Tibial nerve (tissue), 4 donors: ENCODE data around the gene TMEM156. TPM values are rescaled to one million over a fixed set of nuclear protein-coding genes. Genes with fewer than 3 reads are reported as not detected.

Experiments
- DNase-seq, 2 donors: peaks; one replicate each; pipeline ENCODE4 v3.0.0-alpha.2; 2019; ENCODE audit warnings: low spot score in 2 of 2
- H3K27ac ChIP-seq, 4 donors: fragments of 200-600 bp; sonication (generic) in 3 of 4; one replicate each; pipeline ENCODE4 v1.5.1; 2017 to 2019; ENCODE audit warnings: mild to moderate bottlenecking in 1 of 4
- H3K27me3 ChIP-seq, 2 donors: fragments of 200-600 bp; sonication (generic) in 1 of 2; one replicate each; pipeline versions ENCODE4 v1.5.1 to v1.6.0; 2017 to 2019
- H3K36me3 ChIP-seq, 3 donors: fragments of 200-600 bp; sonication (generic); one replicate each; pipeline ENCODE4 v1.5.1; 2018 to 2019
- H3K4me1 ChIP-seq, 4 donors: fragments of 200-600 bp; sonication (generic) in 3 of 4; one replicate each; pipeline ENCODE4 v1.5.1; 2017 to 2019
- H3K4me3 ChIP-seq, 4 donors: fragments of 200-600 bp; sonication (generic) in 3 of 4; one replicate each; pipeline ENCODE4 v1.5.1; 2017 to 2019; ENCODE audit warnings: mild to moderate bottlenecking in 1 of 4, moderate library complexity in 1 of 4
- H3K9me3 ChIP-seq, 4 donors: fragments of 200-600 bp; sonication (generic) in 3 of 4; one replicate each; pipeline ENCODE4 v1.5.1; 2017 to 2019
- EP300 ChIP-seq, 2 donors: sonication (generic); formaldehyde crosslinking; IDR thresholded peaks; one replicate each; pipeline ENCODE4 v1.6.1; 2017; ENCODE audit warnings: antibody characterized with exemption in 2 of 2, mild to moderate bottlenecking in 1 of 2
- POLR2A ChIP-seq, 2 donors: fragments of 450-650 bp; IDR thresholded peaks; one replicate each; pipeline ENCODE4 v1.6.1; 2017; ENCODE audit warnings: antibody characterized with exemption in 2 of 2, mild to moderate bottlenecking in 2 of 2, moderate library complexity in 2 of 2
- WGBS, 2 donors: methylation state at CpG; one replicate each; pipeline ENCODE4 v1.1.5; 2018; 5-methylcytosine and 5-hydroxymethylcytosine counted together
- total RNA-seq, 4 donors: library from RNA; depleted of rRNA; stranded (reverse); fragments of >200 nt; gene quantifications; one replicate each; pipeline ENCODE4 v1.1.0, GENCODE V29; 2016
- TF ChIP-seq, protein P1 (sequence below), 5 experiments: fragments of 200-600 bp in 3 of 5; fragments of 450-650 bp in 2 of 5; sonication (generic) in 3 of 5; IDR thresholded peaks; one replicate each; pipeline ENCODE4 v1.5.1; 2016 to 2019; ENCODE audit warnings: antibody characterized with exemption in 5 of 5, mild to moderate bottlenecking in 3 of 5, moderate library complexity in 2 of 5

TMEM156 gene
- total RNA-seq, 4 donors from 2014 or later, result 0.66 to 8.6 TPM; not detected in 2

DNA sequence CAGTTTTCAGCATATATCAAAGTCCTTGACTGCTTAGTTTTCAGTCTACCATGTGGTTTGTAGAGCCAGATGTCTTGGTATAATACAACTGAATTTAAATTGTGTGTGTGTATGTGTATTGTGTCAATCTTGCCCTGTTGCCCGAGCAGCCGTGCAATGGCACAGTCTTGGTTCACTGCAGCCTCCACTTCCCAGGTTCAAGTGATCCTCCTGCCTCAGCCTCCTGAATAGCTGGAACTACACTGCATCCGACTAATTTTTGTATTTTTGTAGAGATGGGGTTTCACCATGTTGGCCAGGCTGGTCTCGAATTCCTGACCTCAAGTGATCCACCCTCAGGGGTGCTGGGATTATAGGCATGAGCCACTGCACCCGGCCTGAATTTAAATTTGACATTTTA lies 23.8 kb upstream of the TMEM156 start:
- Histone ChIP-seq H3K9me3 (no peaks in the 10 kb centered on the region), H3K27me3 (no peaks in the 10 kb centered on the region), H3K4me1 (peaks cover 0 to 7% (median 0%) of the 10 kb centered on the region in 4 donors), H3K4me3 (no peak overlapping the region), H3K36me3 (no peaks in the 10 kb centered on the region), H3K27ac (no peak overlapping the region)
- WGBS, 2 donors, result 93 to 99% methylated on average over 5 of the region's 5 CpGs
- TF ChIP-seq POLR2A (IDR thresholded peaks at IDR 0.05) (no peak), EP300 (IDR thresholded peaks at IDR 0.05) (no peak)
- TF ChIP-seq, protein P1, sequence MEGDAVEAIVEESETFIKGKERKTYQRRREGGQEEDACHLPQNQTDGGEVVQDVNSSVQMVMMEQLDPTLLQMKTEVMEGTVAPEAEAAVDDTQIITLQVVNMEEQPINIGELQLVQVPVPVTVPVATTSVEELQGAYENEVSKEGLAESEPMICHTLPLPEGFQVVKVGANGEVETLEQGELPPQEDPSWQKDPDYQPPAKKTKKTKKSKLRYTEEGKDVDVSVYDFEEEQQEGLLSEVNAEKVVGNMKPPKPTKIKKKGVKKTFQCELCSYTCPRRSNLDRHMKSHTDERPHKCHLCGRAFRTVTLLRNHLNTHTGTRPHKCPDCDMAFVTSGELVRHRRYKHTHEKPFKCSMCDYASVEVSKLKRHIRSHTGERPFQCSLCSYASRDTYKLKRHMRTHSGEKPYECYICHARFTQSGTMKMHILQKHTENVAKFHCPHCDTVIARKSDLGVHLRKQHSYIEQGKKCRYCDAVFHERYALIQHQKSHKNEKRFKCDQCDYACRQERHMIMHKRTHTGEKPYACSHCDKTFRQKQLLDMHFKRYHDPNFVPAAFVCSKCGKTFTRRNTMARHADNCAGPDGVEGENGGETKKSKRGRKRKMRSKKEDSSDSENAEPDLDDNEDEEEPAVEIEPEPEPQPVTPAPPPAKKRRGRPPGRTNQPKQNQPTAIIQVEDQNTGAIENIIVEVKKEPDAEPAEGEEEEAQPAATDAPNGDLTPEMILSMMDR (IDR thresholded peaks at IDR 0.05), result no peak
- DNase-seq, result no peak

DNA sequence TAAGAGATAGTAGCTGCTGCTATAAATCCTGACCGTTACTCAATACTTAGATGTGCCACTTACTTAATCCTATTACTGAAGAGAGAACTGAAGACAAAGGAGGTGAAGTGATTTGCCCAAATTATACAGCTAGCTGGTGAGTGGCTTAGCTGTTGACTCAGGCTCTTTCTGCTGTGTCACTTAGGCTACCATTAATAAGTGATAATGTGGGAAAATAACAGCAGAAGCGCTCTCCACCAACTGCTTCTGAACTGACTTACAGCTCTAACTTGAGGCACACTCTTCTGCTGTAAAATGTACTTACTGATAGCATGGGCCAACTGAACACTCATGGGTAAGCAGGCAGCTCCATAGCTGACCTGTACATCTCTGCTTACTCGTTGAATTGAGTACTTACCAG lies 22.3 kb upstream of the TMEM156 start:
- Histone ChIP-seq H3K4me3 (no peak overlapping the region), H3K9me3 (no peaks in the 10 kb centered on the region), H3K27ac (no peak overlapping the region), H3K36me3 (peaks cover 0 to 3% (median 0%) of the 10 kb centered on the region in 3 donors), H3K4me1 (peaks cover 0 to 4% (median 0%) of the 10 kb centered on the region in 4 donors), H3K27me3 (no peaks in the 10 kb centered on the region)
- 86% methylated on average over 3 of the region's 3 CpGs for WGBS, 2 donors
- TF ChIP-seq, protein P1 (IDR thresholded peaks at IDR 0.05), result no peak
- no peak for TF ChIP-seq EP300 (IDR thresholded peaks at IDR 0.05)
- no peak for TF ChIP-seq POLR2A (IDR thresholded peaks at IDR 0.05)
- no peak for DNase-seq

DNA sequence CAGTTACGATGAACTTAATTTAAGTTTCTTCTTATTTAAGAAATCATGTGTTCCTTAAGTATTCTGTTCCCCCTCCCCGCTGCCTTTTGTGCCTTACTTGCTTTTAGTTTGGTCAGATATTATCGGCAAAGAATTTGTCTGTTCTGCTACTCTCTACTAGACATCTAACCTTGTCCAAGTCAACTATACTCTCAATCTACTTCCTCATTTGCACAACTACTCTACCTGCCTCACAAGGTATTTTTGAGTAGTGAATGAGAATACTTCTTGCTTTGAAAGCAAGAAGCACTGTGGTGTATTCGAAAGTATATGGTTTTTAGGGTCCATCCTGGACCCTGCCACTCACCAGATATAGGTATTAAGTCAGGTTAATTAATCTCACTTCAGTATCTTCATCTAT lies 21.8 kb upstream of the TMEM156 start:
- WGBS, 2 donors, result 94% methylated on average over 4 of the region's 4 CpGs
- H3K4me1 ChIP-seq, result peaks cover 0 to 7% (median 0%) of the 10 kb centered on the region in 4 donors
- TF ChIP-seq, protein P1 (IDR thresholded peaks at IDR 0.05), result no peak
- TF ChIP-seq POLR2A (IDR thresholded peaks at IDR 0.05), result no peak
- TF ChIP-seq EP300 (IDR thresholded peaks at IDR 0.05), result no peak
- peaks cover 0 to 3% (median 0%) of the 10 kb centered on the region in 3 donors for H3K36me3 ChIP-seq
- H3K27me3 ChIP-seq, result no peaks in the 10 kb centered on the region
- H3K9me3 ChIP-seq, result no peaks in the 10 kb centered on the region
- H3K27ac ChIP-seq, result no peak overlapping the region
- no peak for DNase-seq
- no peak overlapping the region for H3K4me3 ChIP-seq

DNA sequence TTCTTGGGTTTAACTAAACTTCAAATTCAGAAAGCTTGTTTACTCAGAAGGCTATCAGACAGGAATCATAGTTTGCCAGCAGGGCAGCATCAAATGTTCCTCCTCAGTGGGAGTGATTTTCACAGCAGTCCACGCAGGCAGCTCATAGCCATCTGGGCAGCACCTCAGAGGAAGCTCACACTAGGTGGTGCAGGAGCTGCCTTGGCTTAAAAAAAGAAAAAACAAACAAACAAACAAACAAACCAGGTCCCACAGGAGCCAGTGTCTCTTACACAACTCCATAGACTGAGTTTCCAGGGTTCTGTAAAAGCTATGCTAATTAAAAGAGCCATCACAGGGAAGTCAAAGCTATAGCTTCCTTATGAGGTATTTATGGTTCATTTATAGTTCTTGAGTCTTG lies 19.3 kb upstream of the TMEM156 start:
- H3K4me3 ChIP-seq, result no peak overlapping the region
- DNase-seq, result no peak
- H3K9me3 ChIP-seq, result no peaks in the 10 kb centered on the region
- TF ChIP-seq, protein P1 (IDR thresholded peaks at IDR 0.05), result no peak
- TF ChIP-seq POLR2A (IDR thresholded peaks at IDR 0.05), result no peak
- TF ChIP-seq EP300 (IDR thresholded peaks at IDR 0.05), result no peak
- 81 to 94% methylated on average over 1 of the region's 1 CpG for WGBS, 2 donors
- H3K27me3 ChIP-seq, result no peaks in the 10 kb centered on the region
- peaks cover 0 to 3% (median 0%) of the 10 kb centered on the region in 3 donors for H3K36me3 ChIP-seq
- peaks cover 0 to 27% (median 8%) of the 10 kb centered on the region in 4 donors for H3K4me1 ChIP-seq
- H3K27ac ChIP-seq, result no peak overlapping the region

DNA sequence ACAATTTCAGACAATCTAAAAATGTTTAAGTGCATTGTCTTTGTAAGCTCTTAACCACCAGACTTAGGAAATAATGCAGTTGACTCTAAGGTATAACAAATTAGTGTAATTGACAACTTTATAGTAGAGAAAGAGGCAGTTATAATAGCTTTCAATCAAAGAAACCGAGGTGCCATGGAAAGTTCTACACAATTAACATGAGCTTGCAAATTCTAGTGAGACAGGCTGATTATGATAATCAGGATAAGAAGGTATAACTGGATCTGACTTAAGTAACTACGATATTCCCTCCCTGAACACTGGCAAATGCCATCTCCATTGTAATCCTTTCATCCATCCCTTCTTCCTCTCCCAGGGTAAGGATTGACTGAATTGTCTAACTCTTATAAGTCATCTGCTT lies 18.4 kb upstream of the TMEM156 start:
- no peak for DNase-seq
- TF ChIP-seq POLR2A (IDR thresholded peaks at IDR 0.05), result no peak
- TF ChIP-seq, protein P1 (IDR thresholded peaks at IDR 0.05), result no peak
- no peak for TF ChIP-seq EP300 (IDR thresholded peaks at IDR 0.05)
- Histone ChIP-seq H3K36me3 (peaks cover 0 to 3% (median 0%) of the 10 kb centered on the region in 3 donors), H3K4me3 (no peak overlapping the region), H3K9me3 (no peaks in the 10 kb centered on the region), H3K27me3 (no peaks in the 10 kb centered on the region), H3K27ac (no peak overlapping the region), H3K4me1 (peaks cover 0 to 36% (median 10%) of the 10 kb centered on the region in 4 donors)
- 80 to 88% methylated on average over 2 of the region's 2 CpGs for WGBS, 2 donors
